DOHH2 (cell line): ENCODE data around the gene TNP1.

ENCODE experiments used
- CTCF ChIP-seq: fragments of 200-600 bp; sonication (generic); IDR thresholded peaks from one replicate; pipeline ENCODE4 v1.5.1; 2014; ENCODE audit warnings: antibody characterized with exemption, mild to moderate bottlenecking, low read depth, low read length; ENCODE audit not compliant: poor library complexity, severe bottlenecking
- EZH2phosphoT487 ChIP-seq: fragments of 200-600 bp; sonication (generic); IDR thresholded peaks from 2 replicates; pipeline ENCODE4 v1.6.1; 2017; ENCODE audit warnings: borderline replicate concordance, mild to moderate bottlenecking, antibody characterized with exemption, low read length, moderate library complexity, mixed read lengths

GRCh38 chr2:216887138-216887537 is 27.3 kb upstream of the TNP1 start:
- no peak for TF ChIP-seq CTCF
- TF ChIP-seq EZH2phosphoT487 = no peak
